Measurements from ENCODE around the gene POU2AF3. TPM values are rescaled to one million over a fixed set of nuclear protein-coding genes. Genes with fewer than 3 reads are reported as not detected.

The POU2AF3 gene
- total RNA-seq, 1 experiment from 2014 or later = not detected

- Histone ChIP-seq H3K27ac (ENCODE audit: low read depth, low read length) (no peak overlapping the region), H3K79me2 (ENCODE audit: insufficient read depth, low read length) (no peaks in the 10 kb centered on the region), H3K4me2 (ENCODE audit: low read length) (no peak overlapping the region), H3K9me2 (ENCODE audit: insufficient read depth) (no peaks in the 10 kb centered on the region), H3K27me3 (ENCODE audit: insufficient read depth, low read length) (0 out of 2 replicates have a peak, but pooled peaks cover 3% of the 10 kb centered on the region), H3K4me3 (replicated peaks in 1 of 2; ENCODE audit: low read depth in 1 of 2, low read length in 2 of 2) (no peak overlapping the region), H3K4me1 (ENCODE audit: control insufficient read depth in 1 of 2, insufficient read depth in 2 of 2, low read length in 2 of 2) (no peaks in the 10 kb centered on the region), H3K36me3 (ENCODE audit: control insufficient read depth in 1 of 2, insufficient read depth in 2 of 2, low read length in 2 of 2) (no peaks in the 10 kb centered on the region), H3K9ac (ENCODE audit: low read length) (no peak overlapping the region), H4K20me1 (ENCODE audit: insufficient read depth) (no peaks in the 10 kb centered on the region), H3K9me3 (ENCODE audit: control insufficient read depth in 1 of 2, insufficient read depth in 1 of 2, low read depth in 1 of 2, low read length in 2 of 2) (no peaks in the 10 kb centered on the region), H2AFZ (ENCODE audit: low read depth, low read length, poor library complexity, severe bottlenecking) (no peak overlapping the region)
- ATAC-seq (no peak), DNase-seq (ENCODE audit: low read depth, low spot score) (no peak)
- TF ChIP-seq ZBTB33 (IDR thresholded peaks at IDR 0.05; ENCODE audit: extremely low read depth, insufficient replicate concordance, low read length) = no peak
- TF ChIP-seq EZH2phosphoT487 (IDR thresholded peaks at IDR 0.05; ENCODE audit: borderline replicate concordance) = no peak
- TF ChIP-seq JUND (IDR thresholded peaks at IDR 0.05) = no peak
- TF ChIP-seq CBX3 (IDR thresholded peaks at IDR 0.05; ENCODE audit: low read depth) = no peak
- ChIA-PET RAD21 (ENCODE audit: low non-redundant PET in 1 of 2, low total read pairs in 2 of 2, uncharacterized antibody in 2 of 2, unreplicated experiment in 2 of 2) (no interaction called here), POLR2A (no interaction called here), CTCF (no interaction called here)
- intact Hi-C loops (cut with micrococcal nuclease) = no loop called here
- BruUV-seq (replicated peaks) = no TSS peak
These were observed 45.7 kb downstream of the POU2AF3 start for GRCh38 chr11:111344032-111344431.

GRCh38 chr11:111347002-111347722, 48.8 kb downstream of the POU2AF3 start:
- DNase-seq (ENCODE audit: low read depth, low spot score) (no peak), ATAC-seq (no peak)
- Histone ChIP-seq H4K20me1 (ENCODE audit: insufficient read depth) (no peaks in the 10 kb centered on the region), H3K27me3 (ENCODE audit: insufficient read depth, low read length) (peaks cover 14% of the 10 kb centered on the region; the same call in 1 of the 2 replicates), H3K4me3 (replicated peaks in 1 of 2; ENCODE audit: low read depth in 1 of 2, low read length in 2 of 2) (no peak overlapping the region), H3K4me1 (ENCODE audit: control insufficient read depth in 1 of 2, insufficient read depth in 2 of 2, low read length in 2 of 2) (no peaks in the 10 kb centered on the region), H3K4me2 (ENCODE audit: low read length) (no peak overlapping the region), H3K9ac (ENCODE audit: low read length) (no peak overlapping the region), H3K36me3 (ENCODE audit: control insufficient read depth in 1 of 2, insufficient read depth in 2 of 2, low read length in 2 of 2) (no peaks in the 10 kb centered on the region), H2AFZ (ENCODE audit: low read depth, low read length, poor library complexity, severe bottlenecking) (no peak overlapping the region), H3K9me3 (ENCODE audit: control insufficient read depth in 1 of 2, insufficient read depth in 1 of 2, low read depth in 1 of 2, low read length in 2 of 2) (no peaks in the 10 kb centered on the region), H3K79me2 (ENCODE audit: insufficient read depth, low read length) (no peaks in the 10 kb centered on the region), H3K27ac (ENCODE audit: low read depth, low read length) (no peak overlapping the region), H3K9me2 (ENCODE audit: insufficient read depth) (no peaks in the 10 kb centered on the region)
- RAD21 ChIA-PET (ENCODE audit: low non-redundant PET in 1 of 2, low total read pairs in 2 of 2, uncharacterized antibody in 2 of 2, unreplicated experiment in 2 of 2) = no interaction called here
- intact Hi-C loops (cut with micrococcal nuclease) = no loop called here
- CTCF ChIA-PET = no interaction called here
- POLR2A ChIA-PET = no interaction called here
- BruUV-seq (replicated peaks) = no TSS peak
- no peak for TF ChIP-seq EGR1 (IDR thresholded peaks at IDR 0.05; ENCODE audit: low read depth)
- TF ChIP-seq REST (IDR thresholded peaks at IDR 0.05; ENCODE audit: low read depth) = no peak
- TF ChIP-seq CBX3 (IDR thresholded peaks at IDR 0.05; ENCODE audit: low read depth) = no peak
- TF ChIP-seq ELF1 (IDR thresholded peaks at IDR 0.05; ENCODE audit: borderline replicate concordance, low read depth) = no peak
- TF ChIP-seq TCF7L2 (IDR thresholded peaks at IDR 0.05; ENCODE audit: borderline replicate concordance, extremely low read depth, insufficient read depth, insufficient read length) = no peak
- no peak for TF ChIP-seq SRF (IDR thresholded peaks at IDR 0.05; ENCODE audit: low read depth)
- no peak for TF ChIP-seq ZNF274 (IDR thresholded peaks at IDR 0.05; ENCODE audit: low read depth, low read length)
- no peak for TF ChIP-seq EZH2phosphoT487 (IDR thresholded peaks at IDR 0.05; ENCODE audit: borderline replicate concordance)
- TF ChIP-seq CEBPB (IDR thresholded peaks at IDR 0.05; ENCODE audit: low read depth) = no peak

All from HCT116 (cell line).